Measurements from ENCODE around the gene HSF4.

The HSF4 gene

DNA sequence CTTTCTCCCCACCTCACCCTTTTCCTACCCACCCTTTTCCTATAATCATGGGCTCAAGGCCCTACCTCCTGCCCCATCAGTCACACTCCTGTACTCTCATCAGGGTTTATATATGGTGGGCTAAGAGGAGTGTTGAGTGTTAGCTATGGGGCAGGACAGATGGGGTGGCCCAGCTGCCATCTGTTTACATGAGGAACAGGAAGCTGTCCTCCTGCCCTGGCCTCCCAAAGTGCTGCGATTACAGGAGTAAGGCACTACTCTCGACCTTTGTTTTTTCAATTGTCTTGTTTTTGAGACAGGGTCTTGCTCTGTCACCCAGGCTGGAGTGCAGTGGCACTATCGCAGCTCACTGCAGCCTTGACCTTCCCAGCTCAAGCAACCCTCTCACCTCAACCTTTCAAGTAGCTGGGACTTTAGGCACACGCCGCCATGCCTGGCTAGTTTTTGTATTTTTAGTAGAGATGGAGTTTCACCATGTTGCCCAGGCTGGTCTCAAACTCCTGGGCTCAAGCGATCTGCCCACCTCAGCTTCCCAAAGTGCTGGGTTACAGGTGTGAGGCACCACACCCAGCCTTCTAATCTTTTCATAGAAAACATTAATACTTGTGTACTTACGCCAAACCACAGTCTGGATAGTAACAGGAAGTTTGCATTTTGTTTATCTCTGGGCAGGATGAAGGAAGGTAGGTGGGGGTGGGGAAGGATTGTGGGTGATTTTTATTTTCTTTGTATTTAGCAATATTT lies 6.5 kb upstream of the HSF4 start:
- no CpG with 5 or more reads among the region's 7 CpGs for WGBS (ENCODE audit: insufficient coverage, insufficient read length)
- no peak overlapping the region for H3K27ac ChIP-seq (ENCODE audit: low read length)
- DNase-seq (ENCODE audit: low read depth, low spot score), result no peak
- H3K36me3 ChIP-seq (ENCODE audit: control insufficient read depth, insufficient read depth, low read length), result no peaks in the 10 kb centered on the region
- peaks cover 3% of the 10 kb centered on the region; the same call in 1 of the 2 replicates for H3K4me1 ChIP-seq (ENCODE audit: control insufficient read depth, insufficient read depth, low read length)
- H3K9me3 ChIP-seq (ENCODE audit: control insufficient read depth, insufficient read depth, low read length), result no peaks in the 10 kb centered on the region
- no peak overlapping the region for H3K4me3 ChIP-seq (ENCODE audit: low read length)
- peaks cover 89% of the 10 kb centered on the region for H3K27me3 ChIP-seq (ENCODE audit: control insufficient read depth, insufficient read depth, low read length)

DNA sequence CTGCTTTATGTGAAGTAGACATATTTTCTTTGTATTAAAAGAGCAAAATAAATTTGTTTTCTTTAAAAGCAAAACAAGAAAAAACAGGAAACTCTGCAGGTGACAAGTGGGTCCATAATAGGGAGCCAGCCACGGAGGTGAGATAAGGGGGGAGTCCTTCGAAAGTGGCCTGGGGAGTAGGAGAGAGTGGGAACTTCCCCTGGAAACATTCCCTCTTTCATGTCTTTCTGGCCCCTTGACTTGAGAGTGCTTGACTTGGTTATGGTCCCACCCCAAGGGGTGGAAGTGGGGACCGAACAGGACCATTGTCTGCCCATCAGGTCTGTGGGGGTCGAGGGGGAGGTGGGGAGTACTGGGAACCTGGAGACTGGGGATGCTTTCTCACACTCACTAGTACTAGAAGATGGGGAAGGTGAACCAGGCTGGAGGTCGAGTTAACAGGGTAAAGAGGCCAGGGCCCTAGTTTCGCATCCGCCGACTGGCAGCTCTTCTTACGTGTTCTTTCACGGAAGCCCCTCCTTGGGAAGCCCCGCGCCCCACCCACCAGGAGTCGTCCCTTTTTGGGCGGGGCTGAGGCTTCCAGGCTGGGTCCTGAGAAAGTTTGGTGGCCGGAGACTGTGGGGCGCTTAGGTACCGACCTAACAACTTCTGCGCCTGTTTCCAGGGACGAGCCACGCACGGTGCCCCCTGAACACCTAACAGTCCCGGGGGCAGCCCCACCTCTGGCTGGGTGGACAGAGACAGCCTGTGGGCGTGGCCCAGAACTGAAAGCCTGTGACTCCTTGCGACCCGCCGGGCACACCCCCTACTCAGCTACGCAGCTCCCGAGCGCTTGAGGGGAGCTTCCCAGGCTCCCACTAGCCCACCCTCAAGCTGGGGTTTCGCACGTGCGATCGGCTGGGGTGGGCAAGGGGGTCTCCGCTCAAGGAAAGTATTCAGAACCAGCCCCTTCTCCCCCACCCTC lies 5.6 kb upstream of the HSF4 start:
- Histone ChIP-seq H3K9me3 (ENCODE audit: control insufficient read depth, insufficient read depth, low read length) (no peaks in the 10 kb centered on the region), H3K27me3 (ENCODE audit: control insufficient read depth, insufficient read depth, low read length) (peaks cover 91% of the 10 kb centered on the region), H3K4me3 (ENCODE audit: low read length) (peak overlapping the region; percentile 38; the same call in 1 of the 2 replicates), H3K27ac (ENCODE audit: low read length) (no peak overlapping the region), H3K4me1 (ENCODE audit: control insufficient read depth, insufficient read depth, low read length) (peaks cover 7% of the 10 kb centered on the region; the same call in 1 of the 2 replicates), H3K36me3 (ENCODE audit: control insufficient read depth, insufficient read depth, low read length) (no peaks in the 10 kb centered on the region)
- no CpG with 5 or more reads among the region's 34 CpGs for WGBS (ENCODE audit: insufficient coverage, insufficient read length)
- no peak for DNase-seq (ENCODE audit: low read depth, low spot score)

DNA sequence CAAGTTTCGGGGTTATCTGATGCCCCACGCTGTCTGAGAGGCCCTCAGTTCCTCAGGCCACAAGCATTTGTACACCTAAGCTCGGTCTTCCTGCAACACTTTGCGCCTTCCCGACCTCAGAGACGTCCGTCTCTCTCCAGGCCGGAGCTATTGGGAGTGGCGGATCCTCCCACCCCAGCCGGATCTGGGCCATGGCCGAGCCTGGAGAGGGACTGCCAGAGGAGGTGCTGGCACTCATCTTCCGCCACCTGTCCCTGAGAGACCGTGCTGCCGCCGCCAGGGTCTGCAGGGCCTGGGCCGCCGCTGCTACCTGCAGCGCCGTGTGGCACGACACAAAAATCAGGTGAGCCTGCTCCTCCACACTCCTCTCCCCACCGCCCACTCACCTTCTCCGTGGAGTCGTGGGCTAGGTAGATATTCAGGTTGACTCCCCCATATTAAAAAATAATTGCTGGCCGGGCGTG lies 2.9 kb upstream of the HSF4 start:
- Histone ChIP-seq H3K27me3 (ENCODE audit: control insufficient read depth, insufficient read depth, low read length) (peaks cover 93% of the 10 kb centered on the region), H3K36me3 (ENCODE audit: control insufficient read depth, insufficient read depth, low read length) (no peaks in the 10 kb centered on the region; the same call in 1 of the 2 replicates), H3K4me3 (ENCODE audit: low read length) (no peak overlapping the region), H3K27ac (ENCODE audit: low read length) (no peak overlapping the region), H3K9me3 (ENCODE audit: control insufficient read depth, insufficient read depth, low read length) (no peaks in the 10 kb centered on the region), H3K4me1 (ENCODE audit: control insufficient read depth, insufficient read depth, low read length) (peaks cover 10% of the 10 kb centered on the region)
- WGBS (ENCODE audit: insufficient coverage, insufficient read length), result no CpG with 5 or more reads among the region's 25 CpGs
- no peak for DNase-seq (ENCODE audit: low read depth, low spot score)

DNA sequence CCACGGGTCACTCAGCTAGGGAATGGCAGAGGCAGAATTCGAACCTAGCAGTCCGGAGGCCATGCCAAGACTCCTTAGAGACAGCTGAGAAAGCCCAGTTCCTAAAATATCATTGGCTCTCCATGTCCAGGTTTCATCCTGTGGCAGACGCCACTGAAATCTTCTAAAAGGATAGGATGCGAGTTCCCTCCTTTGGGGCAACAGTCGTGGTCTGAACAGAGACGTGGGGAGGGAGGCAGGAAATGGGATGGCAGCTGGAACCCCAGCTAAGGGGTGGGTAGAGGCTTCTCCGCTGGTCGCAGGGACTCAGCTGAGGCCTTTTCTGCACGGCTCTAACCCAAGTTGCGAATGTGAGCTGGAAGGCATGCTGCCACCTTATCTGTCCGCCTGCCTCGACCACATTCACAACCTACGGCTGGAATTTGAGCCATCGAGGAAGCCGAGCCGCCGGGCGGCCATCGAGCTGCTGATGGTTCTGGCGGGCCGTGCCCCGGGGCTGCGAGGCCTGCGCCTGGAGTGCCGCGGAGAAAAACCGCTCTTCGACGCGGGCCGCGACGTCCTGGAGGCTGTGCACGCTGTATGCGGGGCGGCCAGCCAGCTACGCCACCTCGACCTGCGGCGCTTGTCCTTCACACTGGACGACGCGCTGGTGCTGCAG lies 1.9 kb upstream of the HSF4 start:
- WGBS (ENCODE audit: insufficient coverage, insufficient read length), result no CpG with 5 or more reads among the region's 44 CpGs
- H3K27me3 ChIP-seq (ENCODE audit: control insufficient read depth, insufficient read depth, low read length), result peaks cover 93% of the 10 kb centered on the region
- no peak overlapping the region for H3K27ac ChIP-seq (ENCODE audit: low read length)
- H3K9me3 ChIP-seq (ENCODE audit: control insufficient read depth, insufficient read depth, low read length), result no peaks in the 10 kb centered on the region
- H3K4me1 ChIP-seq (ENCODE audit: control insufficient read depth, insufficient read depth, low read length), result peaks cover 10% of the 10 kb centered on the region
- no peak for DNase-seq (ENCODE audit: low read depth, low spot score)
- peak overlapping the region; percentile 24; the same call in 1 of the 2 replicates for H3K4me3 ChIP-seq (ENCODE audit: low read length)
- no peaks in the 10 kb centered on the region; the same call in 1 of the 2 replicates for H3K36me3 ChIP-seq (ENCODE audit: control insufficient read depth, insufficient read depth, low read length)

DNA sequence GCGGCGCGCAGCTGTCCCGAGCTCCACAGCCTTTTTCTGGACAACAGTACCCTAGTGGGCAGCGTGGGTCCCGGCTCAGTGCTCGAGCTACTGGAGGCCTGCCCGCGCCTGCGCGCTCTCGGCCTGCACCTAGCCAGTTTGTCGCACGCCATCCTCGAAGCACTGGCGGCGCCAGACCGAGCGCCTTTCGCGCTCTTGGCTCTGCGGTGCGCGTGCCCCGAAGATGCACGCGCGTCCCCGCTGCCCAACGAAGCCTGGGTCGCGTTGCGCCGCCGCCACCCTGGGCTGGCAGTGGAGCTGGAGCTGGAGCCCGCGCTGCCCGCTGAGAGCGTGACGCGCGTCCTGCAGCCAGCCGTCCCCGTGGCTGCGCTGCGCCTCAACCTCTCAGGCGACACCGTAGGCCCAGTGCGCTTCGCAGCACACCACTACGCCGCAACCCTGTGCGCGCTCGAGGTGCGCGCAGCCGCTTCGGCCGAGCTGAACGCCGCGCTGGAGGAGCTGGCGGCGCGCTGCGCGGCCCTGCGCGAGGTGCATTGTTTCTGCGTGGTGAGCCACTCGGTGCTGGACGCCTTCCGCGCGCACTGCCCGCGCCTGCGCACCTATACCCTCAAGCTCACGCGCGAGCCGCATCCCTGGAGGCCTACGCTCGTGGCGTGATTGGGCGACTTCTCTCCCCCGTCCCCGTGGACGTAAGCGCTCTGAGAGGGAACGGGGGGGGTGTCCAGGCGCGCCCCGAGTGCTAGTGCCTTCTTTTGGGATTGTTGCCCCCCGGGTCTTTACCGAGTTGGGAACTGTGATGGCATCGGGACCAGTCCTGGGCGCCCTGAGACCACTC lies 1.2 kb upstream of the HSF4 start:
- Histone ChIP-seq H3K4me1 (ENCODE audit: control insufficient read depth, insufficient read depth, low read length) (peaks cover 10% of the 10 kb centered on the region), H3K9me3 (ENCODE audit: control insufficient read depth, insufficient read depth, low read length) (no peaks in the 10 kb centered on the region), H3K4me3 (ENCODE audit: low read length) (peak overlapping the region; percentile 24; the same call in 1 of the 2 replicates), H3K27ac (ENCODE audit: low read length) (no peak overlapping the region), H3K27me3 (ENCODE audit: control insufficient read depth, insufficient read depth, low read length) (peaks cover 92% of the 10 kb centered on the region), H3K36me3 (ENCODE audit: control insufficient read depth, insufficient read depth, low read length) (no peaks in the 10 kb centered on the region; the same call in 1 of the 2 replicates)
- WGBS (ENCODE audit: insufficient coverage, insufficient read length), result no CpG with 5 or more reads among the region's 99 CpGs
- no peak for DNase-seq (ENCODE audit: low read depth, low spot score)

DNA sequence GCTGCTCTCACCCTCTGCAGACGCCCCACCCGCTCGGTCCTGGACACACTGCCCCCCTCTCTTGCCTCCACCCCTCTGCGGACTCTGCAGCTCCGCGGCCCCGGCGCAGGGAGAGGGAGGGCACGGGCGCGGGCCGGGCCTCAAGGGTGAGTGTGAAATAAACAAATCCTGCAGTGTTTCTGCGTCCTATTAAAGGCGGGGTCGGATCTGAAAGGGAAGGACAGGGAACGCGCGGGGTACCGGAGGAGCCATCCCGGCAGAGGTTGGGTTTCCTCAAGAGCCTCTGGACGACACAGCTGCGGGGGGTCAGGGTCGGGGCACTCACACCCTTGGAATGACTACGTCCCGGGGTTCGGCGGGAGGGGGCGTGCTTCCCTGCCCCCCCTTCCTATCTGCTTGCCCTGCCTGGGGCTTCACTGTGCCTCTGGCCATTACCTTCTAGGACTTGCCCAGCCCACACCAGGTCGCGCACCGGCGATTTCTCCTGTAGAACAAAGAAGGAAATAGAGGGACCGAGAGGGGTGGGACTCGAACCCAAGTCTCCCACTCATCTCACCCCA lies 466 bp upstream of the HSF4 start:
- Histone ChIP-seq H3K4me3 (ENCODE audit: low read length) (0 out of 2 replicates have a peak overlapping the region, but pooled peaks have one; percentile 3), H3K4me1 (ENCODE audit: control insufficient read depth, insufficient read depth, low read length) (peaks cover 10% of the 10 kb centered on the region), H3K36me3 (ENCODE audit: control insufficient read depth, insufficient read depth, low read length) (no peaks in the 10 kb centered on the region; the same call in 1 of the 2 replicates), H3K27ac (ENCODE audit: low read length) (no peak overlapping the region), H3K27me3 (ENCODE audit: control insufficient read depth, insufficient read depth, low read length) (peaks cover 92% of the 10 kb centered on the region), H3K9me3 (ENCODE audit: control insufficient read depth, insufficient read depth, low read length) (no peaks in the 10 kb centered on the region)
- no CpG with 5 or more reads among the region's 34 CpGs for WGBS (ENCODE audit: insufficient coverage, insufficient read length)
- DNase-seq (ENCODE audit: low read depth, low spot score), result no peak

DNA sequence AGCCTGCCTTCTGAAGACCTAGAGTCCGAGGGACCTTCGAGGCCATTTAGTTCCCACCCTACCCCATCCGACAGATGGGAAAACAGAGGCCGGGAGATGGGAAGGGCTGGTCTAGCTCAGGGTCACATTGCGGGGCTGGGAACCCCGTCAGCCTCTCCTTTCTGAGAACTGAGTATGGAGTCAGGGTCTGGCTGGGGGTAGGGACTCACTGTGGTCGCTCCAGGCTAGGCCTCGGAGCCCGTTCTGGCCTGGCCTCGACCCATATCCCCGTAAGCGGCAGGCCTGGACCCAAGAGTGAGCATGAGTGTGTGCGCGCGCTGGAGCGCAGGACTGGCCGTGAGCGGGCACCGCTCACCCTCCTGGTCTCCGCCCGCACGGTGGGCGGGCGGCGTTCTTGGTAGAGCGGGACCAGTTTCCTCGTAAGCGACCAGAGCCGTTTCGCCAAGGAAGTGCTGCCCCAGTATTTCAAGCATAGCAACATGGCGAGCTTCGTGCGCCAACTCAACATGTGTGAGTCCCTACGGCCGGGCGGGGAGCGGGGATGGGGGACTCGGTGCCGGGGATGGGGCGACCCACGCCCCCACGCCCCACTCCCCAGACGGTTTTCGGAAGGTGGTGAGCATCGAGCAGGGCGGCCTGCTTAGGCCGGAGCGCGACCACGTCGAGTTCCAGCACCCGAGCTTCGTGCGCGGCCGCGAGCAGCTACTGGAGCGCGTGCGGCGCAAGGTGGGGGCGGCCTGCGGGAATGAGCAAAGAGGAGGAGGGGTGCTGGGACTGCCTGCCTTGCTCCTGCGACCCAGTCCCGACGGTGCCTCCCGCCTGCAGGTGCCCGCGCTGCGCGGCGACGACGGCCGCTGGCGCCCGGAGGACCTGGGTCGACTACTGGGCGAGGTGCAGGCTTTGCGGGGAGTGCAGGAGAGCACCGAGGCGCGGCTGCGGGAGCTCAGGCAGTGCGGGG lies 855 bp downstream of the HSF4 start:
- Histone ChIP-seq H3K9me3 (ENCODE audit: control insufficient read depth, insufficient read depth, low read length) (no peaks in the 10 kb centered on the region), H3K36me3 (ENCODE audit: control insufficient read depth, insufficient read depth, low read length) (no peaks in the 10 kb centered on the region; the same call in 1 of the 2 replicates), H3K27me3 (ENCODE audit: control insufficient read depth, insufficient read depth, low read length) (peaks cover 86% of the 10 kb centered on the region), H3K4me1 (ENCODE audit: control insufficient read depth, insufficient read depth, low read length) (peaks cover 10% of the 10 kb centered on the region), H3K27ac (ENCODE audit: low read length) (no peak overlapping the region), H3K4me3 (ENCODE audit: low read length) (peak overlapping the region; percentile 21; the same call in 1 of the 2 replicates)
- WGBS (ENCODE audit: insufficient coverage, insufficient read length), result no CpG with 5 or more reads among the region's 85 CpGs
- no peak for DNase-seq (ENCODE audit: low read depth, low spot score)

DNA sequence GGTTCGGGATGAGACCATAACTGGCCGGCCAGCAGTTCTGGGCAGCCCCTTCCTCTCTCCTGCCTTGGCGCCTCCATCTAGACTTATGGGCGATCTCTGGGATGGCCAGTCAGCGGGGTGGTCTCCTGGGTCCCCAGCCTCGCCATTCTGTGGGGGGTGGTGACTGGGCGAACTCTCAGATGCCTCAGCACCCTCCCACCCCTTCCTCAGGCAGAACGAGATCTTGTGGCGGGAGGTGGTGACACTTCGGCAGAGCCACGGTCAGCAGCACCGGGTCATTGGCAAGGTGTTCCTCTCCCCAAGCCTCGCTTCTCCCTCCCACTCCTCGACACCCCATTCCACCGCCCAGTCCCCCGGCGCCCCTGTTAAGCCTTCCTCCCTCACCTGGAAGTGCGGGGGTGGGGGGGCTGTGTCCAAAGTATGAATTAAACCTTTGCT lies 1.6 kb downstream of the HSF4 start:
- H3K4me1 ChIP-seq (ENCODE audit: control insufficient read depth, insufficient read depth, low read length), result peaks cover 12% of the 10 kb centered on the region
- no CpG with 5 or more reads among the region's 18 CpGs for WGBS (ENCODE audit: insufficient coverage, insufficient read length)
- no peak for DNase-seq (ENCODE audit: low read depth, low spot score)
- no peaks in the 10 kb centered on the region for H3K9me3 ChIP-seq (ENCODE audit: control insufficient read depth, insufficient read depth, low read length)
- H3K27ac ChIP-seq (ENCODE audit: low read length), result no peak overlapping the region
- no peak overlapping the region for H3K4me3 ChIP-seq (ENCODE audit: low read length)
- H3K27me3 ChIP-seq (ENCODE audit: control insufficient read depth, insufficient read depth, low read length), result peaks cover 84% of the 10 kb centered on the region
- H3K36me3 ChIP-seq (ENCODE audit: control insufficient read depth, insufficient read depth, low read length), result no peaks in the 10 kb centered on the region; the same call in 1 of the 2 replicates
